Stomach smooth muscle (tissue), 2 donors: ENCODE measurements around the gene KCNMB4.

Source experiments
- H3K27ac ChIP-seq: one replicate; pipeline ENCODE4 v1.7.0; 2013; ENCODE audit warnings: mild to moderate bottlenecking, low read length, inconsistent platforms
- H3K27me3 ChIP-seq, 2 donors: one replicate each; pipeline ENCODE4 v1.7.0; 2013; ENCODE audit warnings: low read length in 2 of 2; ENCODE audit not compliant: insufficient read depth in 2 of 2, control insufficient read depth in 1 of 2
- H3K36me3 ChIP-seq, 2 donors: one replicate each; pipeline ENCODE4 v1.7.0; 2013; ENCODE audit warnings: low read length in 2 of 2; ENCODE audit not compliant: control insufficient read depth in 2 of 2, insufficient read depth in 2 of 2
- H3K4me1 ChIP-seq: one replicate; pipeline ENCODE4 v1.7.0; 2013; ENCODE audit warnings: low read length; ENCODE audit not compliant: control insufficient read depth, insufficient read depth
- H3K4me3 ChIP-seq, 2 donors: one replicate each; pipeline ENCODE4 v1.7.0; 2013; ENCODE audit warnings: low read length in 2 of 2
- H3K9ac ChIP-seq, 2 donors: one replicate each; pipeline ENCODE4 v1.7.0; 2013; ENCODE audit warnings: low read length in 2 of 2, mild to moderate bottlenecking in 1 of 2
- H3K9me3 ChIP-seq, 2 donors: one replicate each; pipeline ENCODE4 v1.7.0; 2013; ENCODE audit warnings: low read length in 2 of 2; ENCODE audit not compliant: control insufficient read depth in 2 of 2
- donor health status: healthy.
- donor health status: Pancreatic carcinoma.

The KCNMB4 gene

DNA sequence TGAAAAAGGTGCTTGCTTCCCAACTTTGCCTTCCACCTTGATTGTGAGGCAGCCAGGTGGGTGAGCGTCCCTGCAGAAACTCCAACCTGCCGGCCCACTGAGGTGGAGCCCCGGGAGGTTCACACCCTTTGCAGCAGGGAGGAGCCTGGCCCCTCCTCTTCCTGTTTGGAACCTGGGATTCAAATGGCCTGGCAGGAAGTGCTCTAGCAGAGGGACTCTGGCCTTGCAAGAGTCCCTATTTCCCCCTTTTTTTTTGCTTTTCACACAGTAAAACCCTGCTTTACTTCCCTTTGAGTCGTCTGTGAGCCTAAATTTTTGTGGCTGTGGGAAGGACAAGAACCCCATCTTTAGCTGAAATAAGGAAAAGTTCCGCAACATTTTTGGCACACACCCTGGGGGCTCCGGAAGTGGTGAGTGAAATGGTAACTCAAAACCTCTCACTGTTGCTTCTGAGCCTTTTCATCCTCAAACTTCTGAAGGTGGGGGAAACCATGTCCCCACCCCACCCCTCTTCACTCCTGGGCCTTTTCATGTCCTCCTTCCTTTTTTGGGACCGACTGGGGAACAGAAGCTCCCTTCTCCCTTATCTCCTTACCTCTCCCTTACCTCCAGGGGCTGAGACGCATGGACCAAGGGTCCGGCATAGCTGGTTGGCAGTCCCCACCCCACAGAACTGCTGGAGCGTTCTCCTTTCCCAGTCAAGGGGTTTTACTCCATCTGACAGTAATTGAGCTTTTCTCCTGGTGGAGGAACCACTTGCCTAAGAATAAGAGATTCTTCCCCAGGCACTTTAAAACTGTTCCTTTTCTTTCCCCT is 102.0 kb downstream of the KCNMB4 start:
- no peak overlapping the region for H3K9ac ChIP-seq
- no peak overlapping the region for H3K27ac ChIP-seq
- no peaks in the 10 kb centered on the region for H3K9me3 ChIP-seq

DNA sequence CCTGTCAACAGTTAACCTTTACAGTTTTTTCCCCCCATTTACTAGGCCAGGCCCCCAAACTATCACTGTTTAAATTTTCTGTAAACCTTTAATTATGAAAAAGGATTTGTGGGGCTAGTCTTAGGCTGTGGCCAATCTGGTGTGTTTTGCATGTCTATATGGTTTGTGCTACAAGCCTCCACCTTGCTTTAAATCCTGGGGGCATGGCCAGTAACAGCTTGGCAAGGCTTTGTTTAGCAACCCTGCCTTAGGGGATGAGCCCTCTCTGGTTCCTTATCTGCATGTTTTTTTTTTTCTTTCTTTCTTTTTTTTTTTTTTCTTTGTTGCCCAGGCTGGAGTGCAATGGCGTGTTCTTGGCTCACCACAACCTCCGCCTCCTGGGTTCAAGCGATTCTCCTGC is 102.7 kb downstream of the KCNMB4 start:
- Histone ChIP-seq H3K4me1 (no peaks in the 10 kb centered on the region), H3K9ac (no peak overlapping the region), H3K27ac (no peak overlapping the region), H3K4me3 (no peak overlapping the region), H3K9me3 (no peaks in the 10 kb centered on the region), H3K36me3 (no peaks in the 10 kb centered on the region), H3K27me3 (no peaks in the 10 kb centered on the region)

More for the DNA sequence above, 102.0 kb downstream of the KCNMB4 start:
- no peaks in the 10 kb centered on the region for H3K27me3 ChIP-seq
- H3K36me3 ChIP-seq = no peaks in the 10 kb centered on the region
- no peak overlapping the region for H3K4me3 ChIP-seq
- H3K4me1 ChIP-seq = no peaks in the 10 kb centered on the region

DNA sequence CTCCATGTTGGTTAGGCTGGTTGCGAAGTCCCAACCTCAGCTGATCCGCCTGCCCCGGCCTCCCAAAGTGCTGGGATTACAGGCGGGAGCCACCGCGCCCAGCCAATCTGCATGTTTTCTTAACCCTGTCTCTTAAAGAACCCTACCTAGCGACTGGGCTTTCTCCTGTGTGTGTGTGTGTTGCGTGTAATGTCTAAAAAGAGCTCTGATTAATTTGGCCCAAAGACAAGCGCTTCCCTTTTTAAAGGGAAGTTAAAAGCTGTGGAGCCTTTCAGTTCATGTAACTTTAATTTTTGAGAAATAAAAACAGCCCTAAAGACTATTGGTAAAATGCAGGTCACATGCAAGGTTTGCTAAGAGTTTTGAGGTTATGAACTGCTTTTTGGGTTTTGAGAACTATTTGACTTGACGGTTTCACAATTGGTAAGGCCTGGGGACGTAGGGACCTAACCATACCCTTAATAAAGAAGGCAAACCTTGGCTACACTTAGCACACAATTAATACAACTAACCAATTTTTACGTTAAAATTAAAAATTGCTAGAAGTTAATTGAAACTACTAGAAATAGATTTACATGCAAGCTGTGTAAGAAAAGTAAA is 103.2 kb downstream of the KCNMB4 start:
- Histone ChIP-seq H3K27me3 (no peaks in the 10 kb centered on the region), H3K4me3 (no peak overlapping the region), H3K4me1 (no peaks in the 10 kb centered on the region), H3K27ac (no peak overlapping the region), H3K9ac (no peak overlapping the region), H3K9me3 (no peaks in the 10 kb centered on the region), H3K36me3 (no peaks in the 10 kb centered on the region)

DNA sequence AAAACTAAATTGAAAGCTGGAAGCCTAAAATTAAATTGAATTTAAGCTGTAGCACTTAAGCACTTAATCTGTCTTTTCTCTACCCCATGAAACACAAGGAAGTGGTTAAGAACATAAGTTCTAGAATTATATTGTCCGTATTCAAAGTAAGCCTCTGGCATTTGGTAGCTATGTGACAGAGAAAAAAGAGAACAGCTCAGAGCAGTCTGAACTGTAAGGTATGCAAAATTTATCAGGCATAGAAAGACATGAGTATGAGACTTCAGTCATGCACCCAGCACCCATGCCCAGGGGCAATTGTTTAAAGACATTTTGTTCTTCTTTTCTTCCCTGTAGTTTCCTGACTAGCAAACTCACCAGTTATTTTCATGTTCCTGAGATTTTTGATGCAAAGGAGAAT is 116.7 kb downstream of the KCNMB4 start:
- Histone ChIP-seq H3K27me3 (no peaks in the 10 kb centered on the region), H3K4me1 (no peaks in the 10 kb centered on the region)

More for the DNA sequence above, 116.7 kb downstream of the KCNMB4 start:
- no peak overlapping the region for H3K27ac ChIP-seq
- H3K9me3 ChIP-seq = no peaks in the 10 kb centered on the region
- H3K4me3 ChIP-seq = no peak overlapping the region
- H3K9ac ChIP-seq = no peak overlapping the region
- no peaks in the 10 kb centered on the region for H3K36me3 ChIP-seq
